Measurements from ENCODE around the gene FAM156A.
"Not testable (repeated sequence)": the region's sequence is repeated elsewhere in the genome, so short reads cannot be mapped to it uniquely, and the experiment has no call there.

DNA sequence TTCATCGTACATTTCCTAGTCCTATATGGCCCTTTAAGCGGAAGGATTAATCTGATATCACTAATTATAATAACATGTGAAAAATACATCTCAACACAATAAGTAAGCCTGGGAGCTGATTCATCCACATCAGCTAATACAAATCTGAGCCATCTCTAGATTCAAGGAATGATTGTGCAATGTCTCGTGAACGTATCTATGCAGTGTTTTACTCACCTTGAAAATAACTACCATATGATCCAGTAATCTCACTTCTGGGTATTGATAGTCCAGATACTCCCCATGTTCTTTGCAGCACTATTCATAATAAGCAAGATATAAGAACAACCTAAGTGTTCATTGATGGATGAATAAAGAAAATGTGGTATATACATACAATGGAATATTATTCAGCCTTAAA is 17.6 kb downstream of the FAM156A start:
- TF ChIP-seq POLR2A (IDR thresholded peaks at IDR 0.05; ENCODE audit: low read length); GATA1 (IDR thresholded peaks at IDR 0.05; ENCODE audit: low read depth, low read length): not testable (repeated sequence)

Measured in erythroblast (primary cell).